Hematopoietic multipotent progenitor cell treated with erythropoietin and hydrocortisone succinate and interleukin-3 and kit ligand, for 6 days (in vitro differentiated cells): ENCODE data around the gene EPHA1.

ENCODE experiments used
- DNase-seq: peaks from one replicate; pipeline ENCODE4 v3.0.0-alpha.2; 2015

EPHA1 gene

GRCh38 chr7:143343596-143343995 is 65.1 kb downstream of the EPHA1 start:
- DNase-seq = no peak

- no peak for DNase-seq
Observed at GRCh38 chr7:143341842-143342241, 66.8 kb downstream of the EPHA1 start.
